Activated gamma-delta T cell treated with Interleukin-2 at 50 U/mL for 16 hours (primary cell): ENCODE data around the gene HHAT.
"Not testable (repeated sequence)": the region's sequence is repeated elsewhere in the genome, so short reads cannot be mapped to it uniquely, and the experiment has no call there.

Experiments
- DNase-seq: peaks from one replicate; pipeline ENCODE4 v3.0.0-alpha.2; 2020

The HHAT gene

GRCh38 chr1:210315529-210315928, 13.2 kb upstream of the HHAT start:
- DNase-seq = no peak

DNA sequence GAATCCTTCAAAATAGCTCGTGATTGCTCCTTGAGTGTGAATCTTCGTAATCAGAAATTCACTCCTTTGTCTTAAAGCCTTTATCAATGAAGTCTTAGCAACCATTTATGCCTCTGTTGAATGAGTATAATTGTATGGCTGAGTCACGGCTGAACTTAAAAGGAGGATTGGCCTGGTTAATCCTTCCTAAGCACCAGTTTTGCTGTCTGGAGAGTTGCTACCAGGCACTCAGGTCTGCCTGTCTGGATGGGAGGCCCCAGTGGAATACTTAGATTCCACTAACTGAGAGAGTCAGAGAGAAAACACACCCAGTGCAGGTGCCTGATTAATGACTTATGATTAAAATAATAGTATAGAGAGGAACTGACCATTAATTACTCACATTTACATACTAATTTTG, 7.6 kb upstream of the HHAT start:
- no peak for DNase-seq

GRCh38 chr1:210321552-210321951, 7.2 kb upstream of the HHAT start:
- no peak for DNase-seq

DNA sequence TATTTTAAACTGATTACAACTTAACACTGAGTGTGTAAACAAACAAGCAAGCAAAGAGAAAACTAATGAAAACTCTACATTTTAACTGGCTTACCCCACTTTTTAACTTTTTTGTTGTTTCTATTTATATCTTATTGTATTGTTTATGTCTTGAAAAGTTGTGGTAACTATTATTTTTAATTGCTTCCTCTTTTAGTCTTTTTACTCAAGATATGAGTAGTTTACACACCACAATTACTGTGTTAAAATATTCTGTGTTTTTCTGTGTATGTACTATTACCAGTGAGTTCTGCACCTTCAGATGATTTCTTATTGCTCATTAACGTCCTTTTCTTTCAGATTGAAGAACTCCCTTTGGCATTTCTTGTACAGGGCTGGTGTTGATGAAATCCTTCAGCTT, 4.7 kb upstream of the HHAT start:
- no peak for DNase-seq

DNA sequence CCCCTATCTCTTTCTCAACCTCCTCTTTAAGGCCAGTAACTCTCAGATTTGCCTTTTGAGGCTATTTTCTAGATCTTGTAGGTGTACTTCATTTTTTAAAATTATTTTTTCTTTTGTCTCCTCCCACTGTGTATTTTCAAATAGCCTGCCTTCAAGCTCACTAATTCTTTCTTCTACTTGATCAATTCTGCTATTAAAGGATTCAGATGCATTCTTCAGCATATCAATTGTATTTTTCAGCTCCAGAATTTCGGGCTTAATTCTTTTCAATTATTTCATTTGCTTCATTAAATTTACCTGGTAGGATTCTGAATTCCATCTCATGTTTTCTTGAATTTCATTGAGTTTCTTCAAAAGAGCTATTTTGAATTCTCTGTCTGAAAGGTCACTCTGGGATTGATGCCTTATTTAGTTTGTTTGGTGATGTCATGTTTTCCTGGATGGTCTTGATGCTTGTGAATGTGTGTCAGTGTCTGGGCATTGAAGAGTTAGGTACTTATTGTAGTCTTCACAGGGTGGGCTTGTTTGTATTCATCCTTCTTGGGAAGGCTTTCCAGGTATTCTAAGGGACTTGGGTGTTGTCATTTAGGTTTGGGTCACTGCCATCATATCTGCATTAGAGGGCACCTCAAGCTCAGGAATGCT, 3.6 kb upstream of the HHAT start:
- no peak for DNase-seq

GRCh38 chr1:210328032-210328745, 513 bp upstream of the HHAT start:
- DNase-seq = no peak

GRCh38 chr1:210330279-210330866, 1.7 kb downstream of the HHAT start:
- no peak for DNase-seq

GRCh38 chr1:210332233-210332632, 3.5 kb downstream of the HHAT start:
- DNase-seq = peak; percentile 16

DNA sequence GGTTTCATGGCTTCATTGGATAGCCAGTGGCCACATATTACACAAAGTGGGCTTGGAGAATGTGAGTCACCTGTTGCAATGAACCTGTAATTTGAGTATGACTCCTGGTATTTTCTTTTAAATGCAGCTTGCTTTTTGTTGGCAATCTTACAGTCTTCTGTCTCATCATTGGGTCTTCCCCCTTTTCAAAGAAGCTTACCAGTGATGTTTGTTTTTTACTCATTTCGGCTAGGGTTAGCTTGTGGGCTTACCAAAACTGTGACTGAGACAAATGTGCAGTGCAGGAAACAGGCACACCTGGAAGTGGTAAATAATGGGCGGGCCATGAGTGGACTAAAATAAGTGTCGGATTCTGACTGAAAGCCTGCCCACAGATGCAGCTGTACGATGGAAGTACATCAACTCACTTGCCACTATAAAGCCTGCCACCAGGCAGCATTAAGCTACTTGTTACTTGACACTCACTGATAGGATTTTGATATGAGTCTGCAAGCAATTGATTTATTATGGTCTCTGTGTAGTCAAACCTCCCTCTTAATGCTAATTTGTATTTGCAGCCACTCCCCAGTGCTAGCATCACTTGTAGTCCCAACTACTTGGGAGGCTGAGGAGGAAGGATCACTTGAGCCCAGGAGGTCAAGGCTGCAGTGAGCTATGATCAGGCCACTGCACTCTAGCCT, 4.2 kb downstream of the HHAT start:
- DNase-seq = peak; percentile 44

DNA sequence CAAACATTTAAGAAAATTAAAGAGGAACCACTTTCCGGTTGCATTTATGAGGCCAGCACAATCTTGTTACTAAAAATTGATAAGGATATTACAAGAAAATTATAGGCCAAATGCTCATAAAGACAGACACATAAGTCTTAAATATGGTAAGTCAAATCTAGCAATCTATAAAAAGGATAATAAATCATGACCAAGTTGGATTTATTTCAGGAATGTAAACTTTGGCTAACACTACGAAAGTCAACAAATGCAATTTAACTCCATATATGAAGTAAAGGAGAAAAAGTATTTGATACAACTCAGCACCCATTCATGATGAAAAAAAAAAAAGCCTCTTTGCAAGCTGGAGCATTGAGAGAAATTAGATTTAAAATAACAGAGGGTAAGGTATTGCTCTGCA, 6.3 kb downstream of the HHAT start:
- no peak for DNase-seq

- no peak for DNase-seq
These were observed 7.7 kb downstream of the HHAT start for GRCh38 chr1:210336362-210336761.

DNA sequence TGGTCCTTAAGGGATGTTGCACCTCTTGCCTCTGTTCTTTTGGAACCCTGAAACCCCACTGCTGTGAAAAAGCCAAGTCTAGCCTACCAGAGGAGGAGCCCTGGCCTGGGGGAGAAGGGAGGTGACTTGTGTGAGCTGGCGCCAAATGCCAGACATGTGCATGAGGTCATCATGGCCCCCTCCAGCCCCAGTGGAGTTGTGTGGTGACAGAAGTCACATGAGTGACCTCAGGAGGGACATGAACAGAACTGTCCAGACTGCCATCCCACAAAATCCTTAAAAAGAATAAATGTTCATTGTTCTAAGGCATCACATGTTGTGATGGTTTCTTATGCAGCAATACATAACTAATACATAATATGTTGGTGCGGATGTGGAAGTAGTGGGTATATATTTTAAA, 10.8 kb downstream of the HHAT start:
- no peak for DNase-seq

- DNase-seq = no peak
These were observed 11.6 kb downstream of the HHAT start for GRCh38 chr1:210340311-210340710.

GRCh38 chr1:210340841-210341240, 12.1 kb downstream of the HHAT start:
- no peak for DNase-seq

GRCh38 chr1:210342986-210343780, 14.5 kb downstream of the HHAT start:
- DNase-seq = no peak

DNA sequence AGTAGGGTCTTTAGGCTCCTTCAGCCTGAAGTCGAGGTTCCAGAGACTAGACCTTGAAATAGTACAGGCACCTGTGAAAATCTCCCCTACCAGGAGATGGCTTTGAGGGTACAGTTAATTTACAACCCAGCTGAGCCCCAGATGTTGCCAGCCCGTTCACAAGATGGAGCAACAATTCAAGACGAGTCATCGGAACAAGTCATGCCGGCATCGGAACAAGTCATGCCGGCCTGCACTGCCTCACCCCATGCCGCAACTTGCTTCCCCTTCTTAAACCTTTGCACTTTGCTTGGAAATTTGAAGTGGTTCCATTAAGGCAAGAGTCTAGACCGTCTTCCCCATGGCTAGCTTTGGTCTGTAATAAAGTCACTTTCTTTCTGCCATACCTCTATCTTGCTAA, 16.0 kb downstream of the HHAT start:
- DNase-seq = no peak

- DNase-seq = no peak
These were observed 18.4 kb downstream of the HHAT start for GRCh38 chr1:210347112-210347511.

- no peak for DNase-seq
These were observed 22.8 kb downstream of the HHAT start for GRCh38 chr1:210351496-210351895.

DNA sequence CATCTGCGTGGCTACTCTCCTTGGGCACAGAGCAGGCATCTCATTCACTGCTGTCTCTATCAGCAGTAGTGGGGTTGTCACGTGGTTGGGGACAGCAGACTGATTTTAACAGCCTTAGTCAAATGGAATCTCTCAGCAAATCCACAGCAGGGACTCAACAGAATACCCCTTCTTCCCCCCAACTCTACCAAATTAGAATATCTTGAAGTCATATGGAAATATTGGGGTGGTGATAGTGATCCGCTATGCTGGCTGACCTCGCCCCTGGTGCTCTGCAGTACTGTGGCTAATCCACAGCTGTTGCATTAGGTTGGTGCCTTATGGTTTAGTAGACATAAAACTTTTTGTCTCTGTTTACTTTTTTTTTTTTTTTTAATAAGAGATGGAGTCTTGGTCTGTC, 23.9 kb downstream of the HHAT start:
- DNase-seq = no peak

- not testable (repeated sequence) for DNase-seq
These were observed 25.6 kb downstream of the HHAT start for GRCh38 chr1:210354305-210354704.

- no peak for DNase-seq
These were observed 29.9 kb downstream of the HHAT start for GRCh38 chr1:210358626-210359025.

DNA sequence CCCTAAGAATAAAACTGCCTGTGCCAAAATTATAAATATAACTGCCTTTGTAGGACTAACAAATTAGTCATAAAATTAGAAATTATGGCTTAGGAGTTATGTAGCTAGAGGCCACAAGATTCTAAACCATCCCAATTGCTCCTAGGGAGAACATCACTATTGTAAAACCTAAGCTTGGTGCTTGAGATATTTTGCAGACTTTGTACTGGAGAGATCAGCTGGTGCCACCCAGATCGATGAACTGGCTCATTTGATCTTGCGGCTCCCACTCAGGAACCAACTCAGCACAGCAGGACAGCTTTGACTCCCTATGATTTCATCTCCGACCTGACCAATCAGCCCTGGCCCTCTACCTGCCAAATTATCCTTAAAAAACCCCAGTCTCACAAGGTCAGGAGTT, 30.6 kb downstream of the HHAT start:
- DNase-seq = no peak

DNA sequence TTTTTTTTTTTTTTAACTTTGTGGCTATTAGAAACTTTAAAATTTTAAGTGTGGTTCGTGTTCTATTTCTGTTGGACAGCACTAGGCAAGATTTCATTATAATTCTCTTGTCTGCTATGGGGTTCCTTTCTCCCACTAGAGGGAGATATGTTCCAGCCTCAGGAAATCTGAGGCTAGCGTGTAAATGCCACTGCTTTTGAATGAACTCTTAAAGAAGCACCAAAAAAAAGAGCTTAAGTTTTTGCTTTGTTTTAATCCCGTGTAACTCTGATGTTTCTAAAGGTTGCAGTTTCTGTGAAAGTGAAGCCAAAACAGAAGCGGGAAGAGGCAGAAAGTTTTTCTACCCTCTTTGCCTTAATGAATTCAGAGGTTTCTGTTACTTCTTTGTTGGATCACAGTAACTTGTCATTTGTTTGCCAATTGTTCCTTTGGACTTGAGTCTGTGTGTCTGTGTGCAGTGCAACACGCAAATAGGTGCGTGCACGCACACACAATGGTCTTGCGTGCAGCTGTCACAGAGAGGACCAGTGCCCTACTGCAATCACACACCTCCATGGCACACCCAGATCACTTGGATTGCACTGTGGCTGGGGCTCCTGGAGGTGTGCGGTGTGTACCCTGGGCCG, 32.3 kb downstream of the HHAT start:
- no peak for DNase-seq
